ENCODE results near the gene RUBCNL.

- TF ChIP-seq CTCF (optimal IDR thresholded peaks at IDR 0.05 in 1 of 3, IDR thresholded peaks at IDR 0.05 in 1 of 3, conservative IDR thresholded peaks at IDR 0.05 in 1 of 3; ENCODE audit: extremely low read depth in 1 of 3, insufficient read depth in 2 of 3, low read length in 3 of 3): no peak
- no peak for TF ChIP-seq EZH2 (IDR thresholded peaks at IDR 0.05; ENCODE audit: low read length)
Observed at GRCh38 chr13:46345398-46345797, 41.7 kb downstream of the RUBCNL start.

All from keratinocyte (primary cell).